HG03139 (cell line): ENCODE measurements around the gene DDI2.
"Not testable (repeated sequence)": the region's sequence is repeated elsewhere in the genome, so short reads cannot be mapped to it uniquely, and the experiment has no call there.

ENCODE experiments used
- ATAC-seq: cut with Tn5 transposase; IDR thresholded peaks from one replicate; pipeline ENCODE4 v1.9.1; 2021; ENCODE audit not compliant: unreplicated experiment

DDI2 gene

DNA sequence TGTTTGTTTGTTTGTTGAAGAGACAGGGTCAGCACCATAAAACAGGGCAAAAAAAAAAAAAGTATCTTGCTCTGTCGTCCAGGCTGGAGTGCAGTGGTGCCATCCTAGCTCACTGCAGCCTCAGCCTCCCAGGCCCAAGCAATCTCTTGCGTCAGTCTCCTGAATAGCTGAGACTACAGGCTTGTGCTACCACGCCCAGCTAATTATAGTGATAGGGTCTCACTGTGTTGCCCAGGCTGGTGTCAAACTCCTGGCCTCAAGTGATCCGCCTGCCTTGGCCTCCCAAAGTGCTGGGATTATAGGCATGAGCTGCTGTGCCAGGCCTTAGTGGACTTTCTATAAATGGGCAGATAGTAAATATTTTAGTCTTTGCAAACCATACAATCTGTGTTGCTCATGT lies 19.2 kb downstream of the DDI2 start:
- ATAC-seq = no peak

DNA sequence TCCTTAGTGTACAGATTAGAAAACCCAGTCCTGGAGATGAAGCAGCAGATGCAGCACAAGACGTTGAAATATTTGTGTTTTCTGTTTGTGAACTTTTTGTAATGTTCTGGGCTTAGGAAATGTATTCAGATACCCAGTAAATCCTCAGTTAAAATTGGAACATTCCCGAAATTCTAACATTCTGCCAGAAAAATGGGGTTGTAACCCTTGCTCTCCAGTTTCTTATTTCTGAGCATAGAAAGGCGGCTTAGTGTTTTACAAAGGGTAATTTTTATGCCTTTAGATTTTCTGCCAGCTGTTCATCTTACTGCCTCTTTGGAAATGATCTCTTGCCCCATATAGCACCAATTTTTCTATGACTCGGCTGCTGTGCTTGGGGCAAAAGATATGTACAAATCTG lies 20.6 kb downstream of the DDI2 start:
- ATAC-seq = no peak

DNA sequence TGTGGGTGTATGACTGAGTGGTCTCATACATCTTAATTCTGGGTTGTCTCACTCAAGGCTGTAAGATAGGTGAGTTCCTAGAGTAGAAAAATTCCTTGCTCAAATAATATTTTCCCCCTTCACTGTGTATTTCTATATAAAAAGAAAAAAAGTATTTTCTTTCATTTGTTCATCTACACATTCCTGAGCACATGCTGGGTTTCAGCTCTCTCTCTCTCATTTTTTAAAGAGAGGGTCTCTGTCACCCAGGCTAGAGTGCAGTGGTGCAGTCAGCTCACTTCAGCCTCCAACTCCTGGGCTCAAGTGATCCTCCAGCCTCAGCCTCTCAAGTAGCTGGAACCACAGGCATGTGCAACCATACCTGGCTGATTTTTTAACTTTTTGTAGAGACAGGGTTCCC lies 22.0 kb downstream of the DDI2 start:
- no peak for ATAC-seq

DNA sequence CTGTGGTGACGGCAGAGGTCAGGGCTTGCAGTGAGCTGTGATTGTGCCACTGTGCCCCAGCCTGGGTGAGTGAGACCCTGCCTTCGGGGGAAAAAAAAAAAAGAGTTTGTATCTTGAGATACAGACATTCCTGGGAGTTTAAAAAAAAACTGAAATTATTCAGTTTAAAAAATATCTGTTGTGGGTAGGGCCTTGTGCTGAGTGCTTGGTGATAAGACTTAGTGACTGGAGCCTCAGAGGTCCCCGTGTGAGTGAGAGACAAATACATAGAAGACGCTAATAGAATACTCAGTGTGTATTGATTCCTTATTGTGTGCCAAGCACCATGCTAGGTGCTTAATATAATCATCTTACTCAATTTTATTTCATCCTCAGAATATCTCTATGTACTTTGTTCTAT lies 22.7 kb downstream of the DDI2 start:
- no peak for ATAC-seq

DNA sequence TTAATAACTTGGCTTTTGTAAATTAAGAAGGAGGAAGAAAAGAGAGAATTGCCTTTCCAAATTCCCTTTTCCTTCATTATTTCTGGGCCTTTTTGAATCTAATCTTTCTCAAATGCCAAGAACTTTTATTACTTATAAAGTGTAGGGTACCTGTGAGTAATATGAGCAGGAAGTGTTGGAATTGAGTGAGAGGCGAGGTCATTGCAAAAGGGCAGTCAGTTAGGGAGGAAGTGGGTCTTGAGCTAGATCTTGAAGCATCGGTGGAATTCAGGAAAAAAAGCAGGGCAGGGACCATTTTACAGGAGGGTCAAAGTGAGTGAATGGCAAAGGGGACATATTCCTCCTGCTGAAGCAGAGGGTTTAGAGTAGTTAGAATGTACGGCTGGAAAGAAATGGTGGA lies 23.4 kb downstream of the DDI2 start:
- ATAC-seq = no peak

DNA sequence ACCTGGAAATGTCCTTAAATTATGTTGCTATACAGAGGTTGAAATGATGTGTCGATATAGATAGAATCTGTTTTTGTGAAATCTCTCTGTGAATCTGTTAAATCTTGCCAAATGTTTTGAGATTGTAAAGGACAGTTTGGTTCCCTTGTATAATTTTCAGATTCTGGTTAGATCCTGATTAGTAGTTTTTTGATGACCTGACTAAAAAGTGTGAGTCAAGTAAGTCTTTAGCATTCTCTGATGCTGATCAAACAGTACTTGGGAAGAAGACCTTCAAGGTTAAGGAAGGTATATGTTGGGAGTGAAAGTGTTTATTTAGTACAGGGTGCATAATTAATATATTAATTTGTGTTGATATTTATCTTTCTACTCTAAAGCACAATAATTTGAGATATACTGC lies 32.7 kb downstream of the DDI2 start:
- no peak for ATAC-seq

DNA sequence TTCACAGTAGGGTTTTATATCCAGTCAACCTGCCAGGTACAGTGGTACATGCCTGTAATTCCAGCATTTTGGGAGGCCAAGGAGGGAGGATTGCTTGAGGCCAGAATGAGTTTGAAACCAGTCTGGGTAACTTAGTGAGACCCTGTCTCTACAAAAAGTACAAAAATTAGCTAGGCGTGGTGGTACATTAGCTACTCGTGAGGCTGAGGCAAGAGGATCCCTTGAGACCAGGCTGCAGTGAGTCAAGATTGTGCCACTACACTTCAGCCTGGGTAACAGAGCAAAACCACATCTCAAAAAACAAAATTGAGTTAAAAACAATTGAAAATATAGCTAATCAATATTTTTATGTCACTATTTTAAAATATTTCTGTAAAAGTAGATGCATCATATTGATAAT lies 33.2 kb downstream of the DDI2 start:
- ATAC-seq = no peak

DNA sequence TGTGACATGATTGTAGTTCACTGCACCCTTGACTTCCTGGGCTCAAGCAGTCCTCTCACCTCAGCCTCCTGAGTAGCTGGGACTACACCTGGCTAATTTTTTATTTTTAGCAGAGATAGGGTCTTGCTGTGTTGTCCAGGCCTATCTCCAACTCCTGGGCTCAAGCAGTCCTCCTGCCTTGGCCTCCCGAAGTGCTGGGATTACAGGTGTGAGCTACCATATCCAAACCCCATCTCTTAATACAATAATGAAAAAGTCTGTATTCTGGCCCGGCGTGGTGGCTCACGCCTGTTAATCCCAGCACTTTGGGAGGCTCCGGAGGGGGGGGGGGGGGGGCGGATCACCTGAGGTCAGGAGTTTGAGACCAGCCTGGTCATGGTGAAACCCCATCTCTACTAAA lies 34.9 kb downstream of the DDI2 start:
- not testable (repeated sequence) for ATAC-seq

DNA sequence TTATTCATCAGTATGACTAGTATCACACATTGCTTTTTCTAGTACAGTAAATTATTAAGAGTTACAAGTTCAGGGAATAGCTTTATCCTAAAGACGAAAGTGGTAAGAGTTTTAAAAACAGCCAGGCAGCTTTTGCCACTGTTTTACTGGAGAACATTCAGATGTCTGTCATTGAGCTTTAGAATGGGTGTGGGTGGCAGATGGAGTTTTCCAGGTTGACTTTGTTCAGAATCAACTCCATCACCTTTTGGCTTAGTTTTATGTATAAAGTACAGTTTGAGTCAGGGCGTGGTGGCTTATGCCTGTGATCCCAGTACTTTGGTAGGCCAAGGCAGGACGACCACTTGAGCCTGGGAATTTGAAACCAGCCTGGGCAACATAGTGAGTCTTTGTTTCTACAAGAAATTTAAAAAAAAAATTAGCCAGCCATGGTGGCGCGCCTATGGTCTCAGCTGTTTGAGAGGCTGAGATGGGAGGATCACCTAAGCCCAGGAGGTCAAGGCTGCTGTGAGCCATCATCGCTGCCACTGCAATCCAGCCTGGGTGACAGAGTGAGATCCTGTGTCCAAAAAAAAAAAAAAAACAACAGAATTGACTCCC lies 36.9 kb downstream of the DDI2 start:
- no peak for ATAC-seq

DNA sequence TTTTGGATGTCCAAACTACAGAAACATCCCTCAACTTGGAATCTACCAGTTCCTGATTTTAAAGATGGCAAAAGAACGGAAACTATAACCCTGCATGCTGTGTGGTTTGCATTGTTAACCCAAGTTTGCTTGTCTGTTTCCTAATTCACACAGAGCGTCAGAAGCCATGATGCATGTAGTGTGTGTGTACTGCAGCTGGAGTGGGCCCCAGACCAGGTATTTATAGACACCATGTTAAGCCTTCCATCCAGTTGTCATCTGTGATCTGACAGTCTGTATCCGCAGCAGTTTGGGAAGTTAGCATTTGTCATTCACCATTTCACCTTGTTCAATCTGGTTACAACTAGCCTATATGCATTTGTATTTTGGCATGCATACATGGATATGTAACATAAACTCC lies 39.2 kb downstream of the DDI2 start:
- no peak for ATAC-seq

DNA sequence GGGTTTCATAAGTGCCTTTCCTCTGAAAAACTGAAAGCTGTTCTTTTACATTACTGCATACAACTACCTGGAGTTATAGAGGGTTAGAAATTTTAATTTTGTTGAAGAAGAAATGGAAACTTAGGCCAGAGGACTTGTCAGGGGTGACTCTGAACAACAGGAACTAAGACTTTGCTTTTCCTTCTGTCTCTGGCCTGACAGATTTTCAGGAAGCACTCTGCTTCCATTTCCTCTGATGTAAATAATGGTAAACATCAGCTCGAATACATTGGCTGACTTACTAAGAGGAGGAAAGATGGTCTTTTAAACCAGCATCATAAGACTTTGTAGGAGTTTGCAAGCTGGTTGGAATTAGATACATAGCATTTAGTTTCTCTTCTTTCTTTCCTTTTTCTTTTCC lies 39.8 kb downstream of the DDI2 start:
- no peak for ATAC-seq

DNA sequence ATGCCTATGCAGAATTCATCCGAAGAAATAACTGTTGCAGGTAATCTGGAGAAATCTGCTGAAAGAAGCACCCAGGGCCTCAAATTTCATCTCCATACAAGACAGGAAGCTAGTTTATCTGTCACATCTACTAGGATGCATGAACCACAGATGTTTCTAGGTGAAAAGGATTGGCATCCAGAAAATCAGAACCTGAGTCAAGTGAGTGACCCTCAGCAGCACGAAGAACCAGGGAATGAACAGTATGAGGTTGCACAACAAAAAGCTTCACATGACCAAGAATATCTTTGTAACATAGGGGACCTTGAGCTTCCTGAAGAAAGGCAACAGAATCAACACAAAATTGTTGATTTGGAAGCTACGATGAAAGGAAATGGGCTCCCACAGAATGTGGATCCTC lies 42.9 kb downstream of the DDI2 start:
- no peak for ATAC-seq

DNA sequence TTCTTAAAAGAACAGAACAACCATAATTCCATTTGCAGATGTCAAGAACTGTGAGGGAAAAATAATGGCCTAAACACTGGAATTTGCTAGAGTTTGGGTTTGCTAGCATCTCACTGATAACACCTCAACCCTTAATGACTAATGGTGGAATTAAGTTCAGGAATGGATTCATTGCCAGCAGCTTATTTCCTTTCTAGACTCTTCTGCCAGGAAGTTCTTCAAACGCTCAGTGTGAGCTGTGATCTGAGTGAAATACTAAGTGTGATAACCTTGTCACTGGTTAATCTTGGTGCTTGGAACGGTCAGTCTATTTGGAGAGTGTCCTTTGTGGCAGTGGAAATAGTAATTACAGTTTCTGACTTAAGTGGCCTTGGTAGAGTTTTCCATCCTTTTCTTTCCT lies 45.2 kb downstream of the DDI2 start:
- no peak for ATAC-seq

DNA sequence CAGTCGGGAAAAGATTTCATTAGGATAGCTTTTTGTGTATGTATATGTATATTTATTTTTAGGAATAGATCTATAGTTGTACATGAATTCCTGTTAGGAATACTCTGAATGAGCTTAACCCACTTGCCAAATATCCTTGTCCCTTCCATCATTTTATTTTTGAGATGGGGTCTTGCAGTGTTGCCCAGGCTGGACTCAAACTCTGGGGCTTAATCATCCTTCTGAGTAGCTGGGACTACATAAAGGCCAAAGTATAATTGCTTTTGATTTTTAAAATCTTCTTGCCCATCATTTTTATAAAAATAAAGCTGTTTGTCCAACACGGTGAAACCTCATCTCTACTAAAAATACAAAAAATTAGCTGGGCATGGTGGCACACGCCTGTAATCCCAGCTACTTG lies 46.7 kb downstream of the DDI2 start:
- no peak for ATAC-seq

DNA sequence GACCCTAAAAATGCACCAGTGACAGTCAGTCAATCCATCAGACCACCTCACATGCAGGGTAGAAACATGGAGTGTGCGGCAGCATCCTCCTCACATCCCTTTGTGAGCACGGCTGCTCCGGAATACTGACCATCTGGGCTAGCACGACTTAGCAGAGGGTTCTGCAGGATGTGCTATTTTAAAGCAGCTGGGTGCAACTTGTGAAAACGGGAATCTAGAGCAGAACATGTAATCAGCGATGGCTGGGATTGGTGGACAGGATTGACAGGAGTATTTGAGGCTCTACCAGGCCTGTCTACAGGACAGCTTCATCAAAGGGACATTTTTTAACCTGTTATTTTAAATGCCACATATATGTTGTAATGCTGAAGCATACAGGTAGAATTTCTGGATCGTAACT lies 50.1 kb downstream of the DDI2 start:
- ATAC-seq = no peak

DNA sequence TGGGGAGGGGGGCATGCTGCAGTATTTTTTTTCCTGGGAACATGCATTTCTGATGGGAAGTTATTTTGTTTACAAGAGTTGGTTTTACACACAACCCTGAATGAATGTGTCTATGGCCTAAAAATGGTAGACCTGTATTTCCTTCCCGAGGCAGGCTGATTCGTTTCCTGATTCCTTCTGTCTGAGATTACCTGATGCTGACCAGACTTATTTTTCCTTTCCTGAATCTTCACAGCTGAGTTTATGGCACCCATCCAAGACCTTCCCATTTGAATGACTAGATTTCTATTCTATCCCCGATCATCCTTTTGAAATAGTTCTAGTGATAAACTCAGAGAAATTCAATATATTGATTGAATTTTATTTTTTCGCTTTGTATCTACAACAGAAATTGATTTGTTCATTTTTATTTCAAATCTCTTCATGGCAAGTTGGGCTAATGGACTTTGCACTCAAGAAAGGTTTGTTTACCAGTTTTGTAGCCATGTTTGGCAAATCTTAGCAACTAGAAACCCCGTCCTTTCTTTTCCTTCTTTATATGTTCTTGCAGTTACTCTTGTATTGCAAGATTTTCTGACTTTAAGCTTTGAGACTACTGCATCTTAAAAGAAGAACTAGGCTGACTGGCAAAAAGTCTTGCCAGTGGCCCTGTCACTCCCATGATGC lies 51.0 kb downstream of the DDI2 start:
- ATAC-seq = no peak

DNA sequence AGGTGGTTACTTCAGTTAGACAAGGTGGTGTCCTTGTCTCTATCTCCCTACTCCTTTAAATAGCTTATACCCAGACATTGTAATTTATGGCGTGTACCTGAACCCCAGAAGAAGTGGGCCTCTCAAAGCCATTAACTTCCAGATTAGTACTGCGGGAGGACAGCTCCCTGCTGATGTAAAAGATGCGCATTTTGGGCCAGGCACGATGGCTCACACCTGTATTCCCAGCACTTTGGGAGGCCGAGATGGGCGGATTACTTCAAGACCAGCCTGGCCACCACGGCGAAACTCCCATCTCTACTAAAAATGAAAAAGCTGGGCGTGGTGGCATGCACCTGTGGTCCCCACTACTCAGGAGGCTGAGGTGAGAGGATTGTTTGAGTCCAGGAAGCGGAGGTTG lies 51.8 kb downstream of the DDI2 start:
- no peak for ATAC-seq

DNA sequence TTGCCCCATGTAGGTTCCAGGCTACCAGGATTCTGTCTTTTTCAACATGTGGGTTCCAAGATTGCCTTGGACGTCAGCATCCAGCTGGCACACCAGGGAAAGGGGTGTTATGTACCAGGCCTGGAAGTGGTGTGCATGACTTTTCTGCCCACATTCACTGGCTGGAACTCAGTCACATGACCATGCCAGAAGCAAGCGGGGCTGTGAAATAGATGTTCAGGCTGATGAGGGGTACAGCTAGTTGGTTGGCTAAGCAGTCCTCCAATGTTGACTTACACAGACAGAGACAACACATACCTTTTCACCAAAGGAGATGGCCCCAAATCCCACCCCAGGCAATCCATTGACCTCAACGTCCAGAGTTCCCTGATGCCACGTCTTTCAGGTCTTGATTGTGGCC lies 52.6 kb downstream of the DDI2 start:
- no peak for ATAC-seq

DNA sequence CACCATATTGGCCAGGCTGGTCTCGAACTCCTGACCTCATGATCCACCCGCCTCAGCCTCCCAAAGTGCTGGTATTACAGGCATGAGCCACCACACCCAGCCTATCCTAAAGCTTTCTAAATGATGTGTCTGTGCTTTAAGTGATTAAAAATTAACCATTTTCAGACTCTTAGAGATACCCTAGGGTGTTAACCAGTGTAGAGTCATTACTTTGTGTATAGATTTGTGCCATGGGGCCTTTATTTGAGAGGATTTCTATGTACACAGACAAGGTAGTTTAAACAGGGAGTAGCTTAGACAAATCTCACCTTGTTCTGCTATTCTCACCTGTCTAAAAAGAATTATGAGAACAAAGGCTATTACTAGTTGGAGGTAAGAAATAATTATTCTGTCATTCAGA lies 54.2 kb downstream of the DDI2 start:
- ATAC-seq = no peak

DNA sequence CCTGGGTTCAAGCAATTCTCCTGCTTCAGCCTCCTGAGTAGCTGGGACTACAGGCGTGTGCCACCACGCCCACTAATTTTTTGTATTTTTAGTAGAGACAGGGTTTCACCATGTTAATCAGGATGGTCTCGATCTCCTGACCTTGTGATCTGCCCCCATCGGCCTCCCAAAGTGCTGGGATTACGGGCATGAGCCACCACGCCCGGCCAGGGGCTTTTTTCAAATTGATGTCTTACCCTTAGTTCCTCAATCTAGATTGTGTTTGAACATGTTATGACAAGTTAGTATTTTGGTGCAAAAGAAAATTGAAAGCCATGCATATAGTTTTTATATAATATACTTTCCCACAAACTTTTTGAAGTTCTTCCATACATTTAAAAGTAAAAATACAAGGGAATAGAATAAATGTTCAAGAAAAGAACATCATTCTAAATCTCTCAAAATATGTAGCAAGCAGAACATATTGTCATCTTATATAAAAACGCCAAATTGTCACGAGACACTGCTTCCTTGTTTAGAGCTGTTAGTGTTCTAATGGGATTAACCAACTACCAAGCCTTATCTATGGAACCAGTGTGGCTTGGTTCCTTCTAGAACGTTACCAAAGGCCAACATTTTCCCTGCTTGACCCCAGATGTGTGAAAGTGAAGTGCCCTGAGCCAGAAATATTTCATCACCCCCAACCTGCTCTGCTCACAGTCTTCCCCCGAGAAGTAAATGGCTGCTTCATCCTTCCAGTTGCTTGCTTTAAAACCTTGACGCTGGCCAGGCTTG lies 57.3 kb downstream of the DDI2 start:
- ATAC-seq = no peak

DNA sequence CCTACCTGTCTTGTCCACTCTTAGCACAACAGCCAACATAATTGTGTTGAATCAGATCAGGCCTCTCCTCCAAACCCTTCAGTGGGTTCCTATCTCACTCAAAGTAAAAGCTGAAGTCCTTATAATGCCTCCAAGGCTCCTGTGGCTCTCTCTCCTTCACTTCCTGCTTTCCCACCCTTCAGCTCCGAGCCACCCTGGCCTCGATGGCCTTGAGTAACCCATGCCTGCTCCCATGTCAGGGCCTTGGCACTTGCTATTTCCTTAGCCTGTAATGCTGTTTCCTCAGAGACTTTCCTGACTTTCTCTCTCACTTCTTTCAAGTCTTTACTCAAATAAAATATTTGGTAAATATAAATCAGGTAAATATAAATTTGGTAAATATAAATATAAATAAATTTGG lies 58.8 kb downstream of the DDI2 start:
- ATAC-seq = no peak
